Fibroblast of lung (primary cell): ENCODE results near the gene TLX1.

Experiments
- CTCF ChIP-seq, 2 donors: IDR thresholded peaks in 1 of 2; conservative IDR thresholded peaks in 1 of 2; 1 replicate in 1 of 2; 2 replicates in 1 of 2; pipeline ENCODE4 v1.5.1; 2011 to 2012; ENCODE audit warnings: low read length in 2 of 2, control low read depth in 1 of 2, inconsistent platforms in 1 of 2, low read depth in 1 of 2, mild to moderate bottlenecking in 1 of 2
- EZH2 ChIP-seq: IDR thresholded peaks from 2 replicates; pipeline ENCODE4 v1.5.1; 2012; ENCODE audit warnings: low read length, control low read depth, mild to moderate bottlenecking; ENCODE audit errors: missing control alignments

GRCh38 chr10:101130141-101130540 is 959 bp upstream of the TLX1 start:
- no peak for TF ChIP-seq CTCF (conservative IDR thresholded peaks at IDR 0.05 in 1 of 2, IDR thresholded peaks at IDR 0.05 in 1 of 2; ENCODE audit: low read depth in 1 of 2, low read length in 2 of 2)
- TF ChIP-seq EZH2, result no peak
